ENCODE data around the gene NUP205.
A peak's percentile ranks its signal among the peaks of the same experiment; 100 is the strongest.

The NUP205 gene

DNA sequence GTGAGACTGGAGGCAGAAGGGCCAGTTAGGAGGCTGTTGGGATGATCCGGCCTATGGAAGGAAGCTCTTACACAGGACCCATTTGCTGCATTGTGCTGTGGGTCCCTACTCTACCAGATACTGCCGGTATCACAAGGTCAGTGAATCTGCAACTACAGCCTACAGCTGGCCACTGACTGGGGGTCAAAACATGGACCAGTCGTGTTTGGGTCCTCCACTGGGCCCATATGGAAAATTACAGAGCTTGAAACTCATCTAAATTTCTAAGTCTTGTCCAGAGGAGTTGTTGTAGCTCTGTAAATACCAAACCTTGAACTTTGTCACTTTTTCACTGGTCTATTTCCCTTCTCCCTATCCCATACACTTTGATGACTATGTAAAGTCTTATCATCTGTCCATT is 5.6 kb upstream of the NUP205 start:
- H3K27me3 ChIP-seq (ENCODE audit: control insufficient read depth, insufficient read depth, low read length), result no peaks in the 10 kb centered on the region
- no peaks in the 10 kb centered on the region for H3K9me3 ChIP-seq (ENCODE audit: control insufficient read depth, low read depth, low read length)
- no peak overlapping the region for H3K9ac ChIP-seq (ENCODE audit: low read length)
- no peak overlapping the region for H3K4me3 ChIP-seq (ENCODE audit: low read length)
- no peaks in the 10 kb centered on the region for H3K4me1 ChIP-seq (ENCODE audit: control insufficient read depth, low read depth, low read length)
- H3K36me3 ChIP-seq (ENCODE audit: control insufficient read depth, low read depth, low read length), result no peaks in the 10 kb centered on the region
- H3K27ac ChIP-seq (ENCODE audit: low read length), result no peak overlapping the region

DNA sequence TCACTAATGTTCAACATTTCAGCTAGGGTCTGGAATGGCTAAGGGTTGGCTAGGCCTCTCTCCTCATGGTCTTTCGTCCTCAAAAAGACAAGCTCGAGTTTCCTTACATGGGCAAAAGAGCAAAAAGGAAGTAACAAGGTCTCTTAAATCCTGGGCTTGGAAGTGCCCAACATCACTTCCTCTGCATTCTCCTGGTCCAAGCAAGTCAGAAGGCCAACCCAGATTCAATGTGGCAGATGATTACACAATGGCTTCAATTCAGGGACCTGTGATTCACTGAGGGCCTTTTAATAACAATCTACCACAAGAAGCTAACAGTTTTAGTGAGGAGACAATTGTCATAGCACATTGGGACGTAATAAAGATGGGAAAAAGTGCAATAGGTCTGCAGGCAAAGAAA is 4.4 kb upstream of the NUP205 start:
- H3K36me3 ChIP-seq (ENCODE audit: control insufficient read depth, low read depth, low read length), result no peaks in the 10 kb centered on the region
- no peak overlapping the region for H3K4me3 ChIP-seq (ENCODE audit: low read length)
- no peaks in the 10 kb centered on the region for H3K9me3 ChIP-seq (ENCODE audit: control insufficient read depth, low read depth, low read length)
- H3K27ac ChIP-seq (ENCODE audit: low read length), result no peak overlapping the region
- H3K27me3 ChIP-seq (ENCODE audit: control insufficient read depth, insufficient read depth, low read length), result no peaks in the 10 kb centered on the region
- no peaks in the 10 kb centered on the region for H3K4me1 ChIP-seq (ENCODE audit: control insufficient read depth, low read depth, low read length)
- H3K9ac ChIP-seq (ENCODE audit: low read length), result no peak overlapping the region

DNA sequence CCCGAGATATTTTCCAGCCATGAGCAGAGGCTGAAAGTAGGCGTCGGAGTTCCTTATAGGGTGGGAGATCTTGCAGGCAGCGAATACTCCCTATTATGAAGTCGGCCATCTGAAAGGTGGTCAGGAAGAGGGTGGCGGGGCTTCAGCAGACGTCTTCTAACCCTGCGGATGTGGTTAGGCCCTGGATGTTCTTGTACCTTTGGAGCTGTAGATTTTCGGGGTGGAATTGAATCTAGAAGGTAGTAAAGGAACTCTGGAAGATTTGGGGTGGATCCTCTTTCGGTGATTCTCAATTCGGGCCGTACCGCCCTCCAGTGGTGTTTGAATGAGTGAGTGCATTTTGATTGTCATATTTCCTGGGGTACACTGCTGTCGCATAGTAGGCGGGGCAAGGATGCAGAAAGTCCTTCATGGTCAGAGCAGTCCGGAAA is 635 bp downstream of the NUP205 start:
- Histone ChIP-seq H3K36me3 (ENCODE audit: control insufficient read depth, low read depth, low read length) (no peaks in the 10 kb centered on the region), H3K9ac (ENCODE audit: low read length) (peak overlapping the region; percentile 97), H3K4me1 (ENCODE audit: control insufficient read depth, low read depth, low read length) (peaks cover 11% of the 10 kb centered on the region), H3K27me3 (ENCODE audit: control insufficient read depth, insufficient read depth, low read length) (no peaks in the 10 kb centered on the region), H3K4me3 (ENCODE audit: low read length) (peak overlapping the region; percentile 92), H3K27ac (ENCODE audit: low read length) (peak overlapping the region; percentile 99), H3K9me3 (ENCODE audit: control insufficient read depth, low read depth, low read length) (no peaks in the 10 kb centered on the region)

DNA sequence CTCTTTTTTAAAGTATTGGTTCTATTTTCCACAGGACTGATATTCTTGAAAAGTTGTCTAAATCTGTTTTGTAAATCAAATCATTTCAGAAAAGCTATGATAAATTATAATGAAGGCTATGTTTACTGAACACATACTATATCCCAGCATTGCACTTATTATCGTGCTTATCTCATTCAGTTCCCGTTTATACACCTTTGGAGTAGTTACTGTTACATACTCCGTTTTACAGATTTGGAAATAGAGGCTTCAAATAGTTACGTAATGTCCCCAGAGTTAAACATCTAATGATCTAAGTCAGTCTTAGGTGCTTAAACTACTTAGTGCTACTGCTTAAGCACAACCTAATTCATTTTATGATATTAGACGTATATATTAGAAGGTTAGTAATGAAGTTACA is 1.2 kb downstream of the NUP205 start:
- no peaks in the 10 kb centered on the region for H3K27me3 ChIP-seq (ENCODE audit: control insufficient read depth, insufficient read depth, low read length)
- H3K9me3 ChIP-seq (ENCODE audit: control insufficient read depth, low read depth, low read length), result no peaks in the 10 kb centered on the region
- peak overlapping the region; percentile 97 for H3K9ac ChIP-seq (ENCODE audit: low read length)
- H3K36me3 ChIP-seq (ENCODE audit: control insufficient read depth, low read depth, low read length), result no peaks in the 10 kb centered on the region
- H3K27ac ChIP-seq (ENCODE audit: low read length), result peak overlapping the region; percentile 26
- peaks cover 11% of the 10 kb centered on the region for H3K4me1 ChIP-seq (ENCODE audit: control insufficient read depth, low read depth, low read length)
- peak overlapping the region; percentile 92 for H3K4me3 ChIP-seq (ENCODE audit: low read length)

DNA sequence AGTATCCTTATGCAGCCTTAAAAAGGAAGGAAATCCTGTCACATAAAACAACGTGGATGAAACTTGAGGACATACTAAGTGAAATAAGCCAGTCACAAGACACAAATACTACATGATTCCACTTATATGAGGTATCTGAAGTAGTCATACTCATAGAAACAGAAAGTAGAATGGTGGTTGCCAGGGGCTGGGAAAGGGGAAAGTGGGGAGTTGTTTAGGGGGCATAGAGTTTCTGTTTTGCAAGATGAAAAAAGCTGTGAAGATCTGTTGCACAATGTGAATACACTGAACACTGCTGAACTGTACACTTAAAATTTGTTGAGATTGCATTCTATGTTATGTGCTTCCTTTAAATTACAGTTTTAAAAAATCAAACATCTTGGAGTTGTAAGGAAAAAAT is 2.9 kb downstream of the NUP205 start:
- H3K36me3 ChIP-seq (ENCODE audit: control insufficient read depth, low read depth, low read length), result peaks cover 2% of the 10 kb centered on the region
- H3K27ac ChIP-seq (ENCODE audit: low read length), result no peak overlapping the region
- H3K4me3 ChIP-seq (ENCODE audit: low read length), result no peak overlapping the region
- H3K9me3 ChIP-seq (ENCODE audit: control insufficient read depth, low read depth, low read length), result no peaks in the 10 kb centered on the region
- no peak overlapping the region for H3K9ac ChIP-seq (ENCODE audit: low read length)
- H3K27me3 ChIP-seq (ENCODE audit: control insufficient read depth, insufficient read depth, low read length), result no peaks in the 10 kb centered on the region
- H3K4me1 ChIP-seq (ENCODE audit: control insufficient read depth, low read depth, low read length), result peaks cover 11% of the 10 kb centered on the region

DNA sequence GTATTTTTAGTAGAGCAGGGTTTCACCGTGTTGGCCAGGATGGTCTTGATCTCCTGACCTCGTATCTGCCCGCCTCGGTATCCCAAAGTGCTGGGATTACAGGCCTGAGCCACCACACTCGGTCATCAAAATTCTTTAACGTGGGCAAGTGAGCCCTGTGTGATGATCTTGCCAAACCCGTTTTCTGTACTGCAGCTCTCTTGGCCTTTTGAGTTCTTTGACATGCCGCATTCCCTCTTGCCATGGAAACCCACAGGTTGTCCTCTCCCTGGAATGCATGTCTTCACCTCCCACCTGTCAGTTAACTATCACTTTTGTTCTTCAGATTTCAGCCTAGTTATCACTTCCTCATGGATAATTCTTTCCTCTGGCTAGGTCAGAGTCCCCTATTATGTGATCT is 5.0 kb downstream of the NUP205 start:
- H3K9ac ChIP-seq (ENCODE audit: low read length), result no peak overlapping the region
- H3K36me3 ChIP-seq (ENCODE audit: control insufficient read depth, low read depth, low read length), result peaks cover 9% of the 10 kb centered on the region
- H3K9me3 ChIP-seq (ENCODE audit: control insufficient read depth, low read depth, low read length), result no peaks in the 10 kb centered on the region

DNA sequence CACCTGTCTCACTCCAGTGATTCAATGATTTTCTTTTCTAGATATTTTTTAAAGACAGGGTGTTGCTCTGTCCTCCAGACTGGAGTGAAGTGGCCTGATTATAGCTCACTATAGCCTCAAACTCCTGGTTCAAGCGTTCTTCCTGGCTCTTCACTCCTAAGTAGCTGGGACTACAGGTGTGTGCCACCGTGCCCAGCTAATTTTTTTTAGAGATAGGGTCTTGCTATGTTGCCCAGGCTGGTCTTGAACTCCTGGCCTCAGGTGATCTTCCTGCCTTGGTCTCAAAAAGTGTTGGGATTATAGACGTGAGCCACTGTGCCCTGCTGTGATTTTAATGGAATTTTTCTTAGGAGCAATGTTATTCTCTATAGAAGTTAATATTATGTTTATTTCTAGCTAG is 14.1 kb downstream of the NUP205 start:
- Histone ChIP-seq H3K4me1 (ENCODE audit: control insufficient read depth, low read depth, low read length) (no peaks in the 10 kb centered on the region), H3K4me3 (ENCODE audit: low read length) (no peak overlapping the region), H3K27me3 (ENCODE audit: control insufficient read depth, insufficient read depth, low read length) (no peaks in the 10 kb centered on the region), H3K36me3 (ENCODE audit: control insufficient read depth, low read depth, low read length) (peaks cover 64% of the 10 kb centered on the region), H3K9ac (ENCODE audit: low read length) (no peak overlapping the region), H3K27ac (ENCODE audit: low read length) (no peak overlapping the region), H3K9me3 (ENCODE audit: control insufficient read depth, low read depth, low read length) (no peaks in the 10 kb centered on the region)

More for the DNA sequence above, 5.0 kb downstream of the NUP205 start:
- Histone ChIP-seq H3K27ac (ENCODE audit: low read length) (peak overlapping the region; percentile 24), H3K27me3 (ENCODE audit: control insufficient read depth, insufficient read depth, low read length) (no peaks in the 10 kb centered on the region), H3K4me3 (ENCODE audit: low read length) (no peak overlapping the region), H3K4me1 (ENCODE audit: control insufficient read depth, low read depth, low read length) (peaks cover 11% of the 10 kb centered on the region)

DNA sequence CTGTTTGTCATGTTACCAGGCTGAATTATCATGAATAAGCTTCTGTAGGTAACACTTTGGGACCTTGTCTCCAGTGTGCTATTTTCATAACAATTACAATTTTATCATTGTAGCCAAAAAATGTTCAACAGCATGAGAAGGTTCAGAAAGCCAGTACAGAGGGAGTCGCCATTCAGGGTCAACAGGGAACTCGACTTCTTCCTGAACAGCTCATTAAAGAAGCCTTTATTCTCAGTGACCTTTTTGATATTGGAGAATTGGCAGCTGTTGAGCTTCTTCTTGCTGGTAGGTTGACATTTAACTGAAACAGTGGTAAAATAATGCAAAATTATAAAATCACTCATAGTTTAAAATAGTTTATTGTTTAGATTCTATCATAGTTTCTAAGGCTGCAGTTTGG is 15.8 kb downstream of the NUP205 start:
- H3K27ac ChIP-seq (ENCODE audit: low read length), result no peak overlapping the region
- H3K4me1 ChIP-seq (ENCODE audit: control insufficient read depth, low read depth, low read length), result no peaks in the 10 kb centered on the region
- H3K36me3 ChIP-seq (ENCODE audit: control insufficient read depth, low read depth, low read length), result peaks cover 76% of the 10 kb centered on the region
- no peaks in the 10 kb centered on the region for H3K27me3 ChIP-seq (ENCODE audit: control insufficient read depth, insufficient read depth, low read length)
- H3K9ac ChIP-seq (ENCODE audit: low read length), result no peak overlapping the region
- no peak overlapping the region for H3K4me3 ChIP-seq (ENCODE audit: low read length)
- H3K9me3 ChIP-seq (ENCODE audit: control insufficient read depth, low read depth, low read length), result no peaks in the 10 kb centered on the region

GRCh38 chr7:135575296-135575695 is 17.6 kb downstream of the NUP205 start:
- no peak overlapping the region for H3K4me3 ChIP-seq (ENCODE audit: low read length)
- H3K27ac ChIP-seq (ENCODE audit: low read length), result no peak overlapping the region
- H3K36me3 ChIP-seq (ENCODE audit: control insufficient read depth, low read depth, low read length), result peaks cover 93% of the 10 kb centered on the region

DNA sequence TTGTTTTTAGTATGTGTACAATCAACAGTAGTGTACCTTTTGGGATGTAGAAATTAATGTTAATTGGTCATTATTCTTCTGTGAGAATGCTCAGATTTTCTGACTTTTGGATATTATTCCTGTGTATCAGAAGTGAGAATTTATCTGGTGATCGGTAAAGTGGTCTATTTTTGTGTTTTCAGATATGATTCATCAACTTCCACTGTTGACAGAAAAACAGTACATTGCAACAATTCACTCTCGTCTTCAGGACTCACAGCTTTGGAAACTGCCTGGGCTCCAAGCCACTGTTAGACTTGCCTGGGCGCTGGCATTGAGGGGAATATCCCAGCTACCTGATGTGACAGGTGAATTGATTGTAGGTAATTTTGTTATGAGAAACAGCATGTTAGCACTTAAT is 20.9 kb downstream of the NUP205 start:
- Histone ChIP-seq H3K27ac (ENCODE audit: low read length) (no peak overlapping the region), H3K36me3 (ENCODE audit: control insufficient read depth, low read depth, low read length) (peaks cover 90% of the 10 kb centered on the region), H3K9me3 (ENCODE audit: control insufficient read depth, low read depth, low read length) (no peaks in the 10 kb centered on the region), H3K4me1 (ENCODE audit: control insufficient read depth, low read depth, low read length) (no peaks in the 10 kb centered on the region), H3K4me3 (ENCODE audit: low read length) (no peak overlapping the region), H3K27me3 (ENCODE audit: control insufficient read depth, insufficient read depth, low read length) (no peaks in the 10 kb centered on the region), H3K9ac (ENCODE audit: low read length) (no peak overlapping the region)

More at GRCh38 chr7:135575296-135575695, 17.6 kb downstream of the NUP205 start:
- Histone ChIP-seq H3K9me3 (ENCODE audit: control insufficient read depth, low read depth, low read length) (no peaks in the 10 kb centered on the region), H3K27me3 (ENCODE audit: control insufficient read depth, insufficient read depth, low read length) (no peaks in the 10 kb centered on the region), H3K4me1 (ENCODE audit: control insufficient read depth, low read depth, low read length) (no peaks in the 10 kb centered on the region), H3K9ac (ENCODE audit: low read length) (no peak overlapping the region)

DNA sequence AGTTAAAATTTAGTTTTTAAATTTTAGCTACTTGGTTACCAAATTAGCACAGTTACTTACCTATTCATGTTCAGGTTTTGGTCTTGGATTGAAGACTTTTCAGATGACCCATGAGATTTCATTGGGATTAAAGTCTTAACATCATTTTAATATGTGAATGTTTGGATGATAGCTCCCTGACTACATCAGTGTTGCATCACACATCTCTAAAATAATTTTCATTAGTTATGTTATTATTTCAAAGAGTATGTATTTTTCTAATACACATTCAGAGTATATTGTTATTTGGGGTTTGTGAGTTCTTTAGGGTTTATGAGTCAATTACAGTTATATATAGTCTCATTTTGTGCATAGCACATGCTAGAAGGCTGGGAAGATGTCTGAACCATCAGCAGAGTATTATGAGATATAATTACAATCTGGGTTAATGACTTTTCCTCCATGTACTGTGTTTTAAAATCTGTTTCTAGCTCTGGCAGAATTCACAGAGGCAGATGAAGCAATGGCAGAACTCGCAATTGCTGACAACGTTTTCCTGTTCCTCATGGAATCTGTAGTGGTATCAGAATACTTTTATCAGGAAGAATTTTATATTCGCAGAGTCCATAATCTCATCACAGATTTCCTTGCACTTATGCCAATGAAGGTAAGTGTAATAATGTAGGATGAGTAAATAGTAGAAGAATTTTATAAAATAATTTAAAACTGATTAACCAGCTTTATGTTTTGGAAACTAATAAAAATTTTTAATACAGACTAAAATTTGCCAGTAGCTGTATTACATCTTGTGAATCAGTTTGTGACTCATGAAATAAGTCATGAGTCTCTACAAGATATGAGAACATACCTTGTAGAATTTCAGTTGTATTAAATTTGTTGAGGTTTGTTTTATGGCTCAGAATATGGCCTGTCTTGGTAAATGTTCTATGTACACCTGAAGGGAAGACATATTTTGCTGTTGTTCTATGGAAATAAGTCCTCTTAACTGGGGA is 26.9 kb downstream of the NUP205 start:
- no peak overlapping the region for H3K27ac ChIP-seq (ENCODE audit: low read length)
- no peaks in the 10 kb centered on the region for H3K9me3 ChIP-seq (ENCODE audit: control insufficient read depth, low read depth, low read length)
- no peaks in the 10 kb centered on the region for H3K27me3 ChIP-seq (ENCODE audit: control insufficient read depth, insufficient read depth, low read length)
- H3K4me3 ChIP-seq (ENCODE audit: low read length), result no peak overlapping the region
- H3K9ac ChIP-seq (ENCODE audit: low read length), result no peak overlapping the region
- H3K36me3 ChIP-seq (ENCODE audit: control insufficient read depth, low read depth, low read length), result peaks cover 73% of the 10 kb centered on the region
- no peaks in the 10 kb centered on the region for H3K4me1 ChIP-seq (ENCODE audit: control insufficient read depth, low read depth, low read length)
